HG03108 (cell line): ENCODE results near the gene GPR137.

ENCODE experiments used
- ATAC-seq: cut with Tn5 transposase; IDR thresholded peaks from one replicate; pipeline ENCODE4 v1.9.1; 2021; ENCODE audit warnings: moderate library complexity; ENCODE audit not compliant: unreplicated experiment

The GPR137 gene

GRCh38 chr11:64284048-64284961, 1.3 kb upstream of the GPR137 start, which contains the start of gene BAD:
Gene BAD (minus strand): TSS chr11:64284665. CDS start chr11:64284368, 297 bp downstream.
- ATAC-seq: peak; percentile 72

GRCh38 chr11:64285885-64286800, 495 bp downstream of the GPR137 start:
- ATAC-seq: peak; percentile 1

GRCh38 chr11:64286801-64287159, 1.1 kb downstream of the GPR137 start:
- ATAC-seq: no peak

- ATAC-seq: no peak
Observed at GRCh38 chr11:64287676-64288352, 2.2 kb downstream of the GPR137 start.

- no peak for ATAC-seq
Observed at GRCh38 chr11:64288353-64288750, 2.7 kb downstream of the GPR137 start.

- ATAC-seq: no peak
Observed at GRCh38 chr11:64289002-64289564, 3.4 kb downstream of the GPR137 start.

- no peak for ATAC-seq
Observed at GRCh38 chr11:64290352-64291261, 5.0 kb downstream of the GPR137 start.

- no peak for ATAC-seq
Observed at GRCh38 chr11:64291262-64291751, 5.7 kb downstream of the GPR137 start, which contains the start of gene KCNK4. Gene KCNK4 (plus strand): TSS chr11:64291302. CDS start chr11:64293019, 1,717 bp downstream.

GRCh38 chr11:64291752-64292459, 6.3 kb downstream of the GPR137 start:
- no peak for ATAC-seq

- ATAC-seq: no peak
Observed at GRCh38 chr11:64292460-64293254, 7.0 kb downstream of the GPR137 start.

- ATAC-seq: no peak
Observed at GRCh38 chr11:64294774-64295173, 9.1 kb downstream of the GPR137 start.

GRCh38 chr11:64295760-64296159, 10.1 kb downstream of the GPR137 start:
- no peak for ATAC-seq

GRCh38 chr11:64296236-64296635, 10.6 kb downstream of the GPR137 start:
- ATAC-seq: no peak

- no peak for ATAC-seq
Observed at GRCh38 chr11:64296830-64297698, 11.4 kb downstream of the GPR137 start.

- ATAC-seq: no peak
Observed at GRCh38 chr11:64297699-64298358, 12.2 kb downstream of the GPR137 start.
